ENCODE measurements around the gene NR3C1.

The NR3C1 gene

DNA sequence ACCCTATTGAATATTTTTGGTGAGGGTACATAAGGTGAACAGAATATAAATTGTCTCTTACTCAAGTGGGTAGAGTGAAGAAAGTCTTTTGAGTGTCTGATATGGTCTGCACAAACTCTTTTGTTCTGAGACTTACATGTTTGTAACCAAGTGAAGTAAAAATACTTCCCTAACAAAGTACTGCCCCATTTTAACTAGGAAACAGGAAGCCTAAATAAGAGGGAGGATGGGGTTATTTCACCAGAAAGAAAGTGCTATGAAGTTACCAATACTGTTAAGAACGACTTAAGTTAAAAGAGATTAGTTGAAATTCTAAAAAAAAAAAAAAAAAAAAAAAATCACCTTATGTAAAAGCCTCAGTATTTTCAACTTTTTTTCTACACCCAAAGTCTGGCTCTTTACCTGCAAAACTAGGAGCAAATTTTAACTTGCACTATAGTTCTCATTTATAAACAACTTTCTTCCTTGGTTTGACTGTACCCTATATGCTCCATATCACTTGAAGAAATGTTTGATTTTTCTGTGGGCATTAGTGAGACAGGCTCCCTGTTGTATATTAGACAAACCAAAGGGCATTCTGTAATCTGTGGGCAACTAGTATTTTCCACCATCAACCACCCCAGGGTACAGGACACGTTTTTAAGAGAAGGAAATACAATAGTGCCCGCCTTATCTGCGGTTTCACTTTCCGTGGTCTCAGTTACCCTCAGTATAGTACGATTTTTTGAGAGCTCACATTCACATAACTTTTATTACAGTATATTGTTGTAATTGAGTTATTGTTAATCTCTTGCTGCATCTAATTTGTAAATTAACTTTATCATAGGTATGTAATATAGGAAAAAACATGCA, 127.7 kb downstream of the NR3C1 start:
- CTCF ChIA-PET = no interaction called here

DNA sequence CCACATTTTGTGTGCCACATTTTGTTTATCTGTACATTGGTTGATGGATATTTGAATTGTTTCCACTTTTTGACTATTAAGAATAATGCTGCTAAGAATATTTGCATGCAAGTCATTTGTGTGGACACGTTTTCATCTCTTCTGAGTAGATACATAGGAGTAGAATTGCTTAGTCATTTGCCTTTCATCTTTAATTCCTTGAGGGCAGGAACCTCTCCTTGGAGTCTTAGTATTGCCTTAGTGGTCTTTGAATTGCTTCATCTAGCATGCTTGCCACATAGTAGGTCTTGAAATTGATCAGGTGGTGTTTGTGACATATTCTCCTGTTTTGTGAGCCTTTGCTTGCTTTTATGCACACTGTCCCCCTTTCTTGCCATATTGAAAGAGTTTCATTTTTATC, 128.5 kb downstream of the NR3C1 start:
- ChIA-PET CTCF (no interaction called here), POLR2A (no interaction called here)
- TF ChIP-seq, protein P1, sequence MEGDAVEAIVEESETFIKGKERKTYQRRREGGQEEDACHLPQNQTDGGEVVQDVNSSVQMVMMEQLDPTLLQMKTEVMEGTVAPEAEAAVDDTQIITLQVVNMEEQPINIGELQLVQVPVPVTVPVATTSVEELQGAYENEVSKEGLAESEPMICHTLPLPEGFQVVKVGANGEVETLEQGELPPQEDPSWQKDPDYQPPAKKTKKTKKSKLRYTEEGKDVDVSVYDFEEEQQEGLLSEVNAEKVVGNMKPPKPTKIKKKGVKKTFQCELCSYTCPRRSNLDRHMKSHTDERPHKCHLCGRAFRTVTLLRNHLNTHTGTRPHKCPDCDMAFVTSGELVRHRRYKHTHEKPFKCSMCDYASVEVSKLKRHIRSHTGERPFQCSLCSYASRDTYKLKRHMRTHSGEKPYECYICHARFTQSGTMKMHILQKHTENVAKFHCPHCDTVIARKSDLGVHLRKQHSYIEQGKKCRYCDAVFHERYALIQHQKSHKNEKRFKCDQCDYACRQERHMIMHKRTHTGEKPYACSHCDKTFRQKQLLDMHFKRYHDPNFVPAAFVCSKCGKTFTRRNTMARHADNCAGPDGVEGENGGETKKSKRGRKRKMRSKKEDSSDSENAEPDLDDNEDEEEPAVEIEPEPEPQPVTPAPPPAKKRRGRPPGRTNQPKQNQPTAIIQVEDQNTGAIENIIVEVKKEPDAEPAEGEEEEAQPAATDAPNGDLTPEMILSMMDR (IDR thresholded peaks at IDR 0.05; ENCODE audit: insufficient read depth, low read length, missing control alignments) = no peak
- no peak overlapping the region for H3K4me3 ChIP-seq (ENCODE audit: low read depth, low read length)
- no peak for DNase-seq (ENCODE audit: low read depth, low spot score)

More for the DNA sequence above, 127.7 kb downstream of the NR3C1 start:
- H3K4me3 ChIP-seq (ENCODE audit: low read depth, low read length) = no peak overlapping the region
- TF ChIP-seq, protein P1 (IDR thresholded peaks at IDR 0.05; ENCODE audit: insufficient read depth, low read length, missing control alignments) = no peak
- DNase-seq (ENCODE audit: low read depth, low spot score) = no peak
- POLR2A ChIA-PET = no interaction called here

DNA sequence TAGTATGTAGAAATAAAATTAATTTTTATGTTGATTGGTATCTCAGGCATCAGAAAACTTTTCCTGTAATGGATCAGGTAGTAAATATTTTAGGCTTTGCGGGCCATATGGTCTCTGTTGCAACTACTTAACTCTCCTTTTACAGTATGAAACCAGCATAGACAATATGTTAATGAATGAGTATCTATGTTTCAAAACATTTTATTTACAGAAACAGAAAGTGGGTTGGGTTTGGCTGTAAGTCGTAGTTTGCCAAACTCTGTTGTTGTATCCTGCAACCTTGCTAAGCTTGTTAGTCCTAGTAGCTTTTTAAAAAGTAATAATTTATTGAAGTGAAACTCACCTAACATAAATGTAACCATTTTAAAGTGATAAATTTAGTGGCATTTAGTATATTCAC, 132.1 kb downstream of the NR3C1 start:
- DNase-seq (ENCODE audit: low read depth, low spot score) = no peak
- POLR2A ChIA-PET = no interaction called here
- H3K4me3 ChIP-seq (ENCODE audit: low read depth, low read length) = no peak overlapping the region
- TF ChIP-seq, protein P1 (IDR thresholded peaks at IDR 0.05; ENCODE audit: insufficient read depth, low read length, missing control alignments) = no peak
- CTCF ChIA-PET = interaction anchor here (1.8 kb wide), 1 partner anchor 10 kb away, joined by 4 read pairs; no protein-coding TSS in a partner anchor

DNA sequence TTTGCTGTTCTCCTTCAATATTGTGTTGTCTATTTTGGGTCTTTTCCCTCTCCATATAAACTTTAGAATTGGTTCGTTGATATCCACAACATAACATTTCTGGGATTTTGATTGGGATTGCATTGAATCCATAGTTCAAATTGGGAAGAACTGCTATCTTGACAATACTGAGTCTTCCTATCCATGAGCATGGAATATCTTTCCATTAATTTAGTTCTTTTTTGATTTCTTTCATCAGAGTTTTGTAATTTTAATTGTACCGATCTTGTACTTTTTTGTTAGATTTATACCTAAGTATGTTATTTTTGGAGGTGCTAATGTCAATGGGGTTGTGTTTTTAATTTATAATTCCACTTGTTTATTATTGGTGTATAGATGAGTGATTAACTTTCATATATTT, 135.1 kb downstream of the NR3C1 start:
- TF ChIP-seq, protein P1 (IDR thresholded peaks at IDR 0.05; ENCODE audit: insufficient read depth, low read length, missing control alignments) = no peak
- no peak for DNase-seq (ENCODE audit: low read depth, low spot score)
- no peak overlapping the region for H3K4me3 ChIP-seq (ENCODE audit: low read depth, low read length)
- ChIA-PET CTCF (no interaction called here), POLR2A (no interaction called here)

DNA sequence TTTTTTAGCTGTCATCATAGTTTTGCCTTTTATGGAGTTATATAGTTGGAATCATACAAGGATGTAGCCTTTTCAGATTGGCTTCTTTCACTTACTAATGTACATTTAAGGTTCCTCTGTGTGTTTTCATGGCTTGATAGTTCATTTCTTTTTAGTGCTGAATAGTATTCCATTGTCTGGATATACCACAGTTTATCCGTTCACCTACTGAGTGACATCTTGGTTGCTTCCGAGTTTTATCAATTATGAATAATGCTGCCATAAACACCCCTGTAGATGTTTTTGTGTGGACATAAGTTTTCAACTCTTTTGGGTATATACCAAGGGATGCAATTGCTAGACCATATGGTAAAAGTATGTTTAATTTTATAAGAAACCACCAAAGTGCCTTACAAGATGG, 136.3 kb downstream of the NR3C1 start:
- TF ChIP-seq, protein P1 (IDR thresholded peaks at IDR 0.05; ENCODE audit: insufficient read depth, low read length, missing control alignments) = no peak
- DNase-seq (ENCODE audit: low read depth, low spot score) = no peak
- ChIA-PET POLR2A (no interaction called here), CTCF (no interaction called here)
- no peak overlapping the region for H3K4me3 ChIP-seq (ENCODE audit: low read depth, low read length)

DNA sequence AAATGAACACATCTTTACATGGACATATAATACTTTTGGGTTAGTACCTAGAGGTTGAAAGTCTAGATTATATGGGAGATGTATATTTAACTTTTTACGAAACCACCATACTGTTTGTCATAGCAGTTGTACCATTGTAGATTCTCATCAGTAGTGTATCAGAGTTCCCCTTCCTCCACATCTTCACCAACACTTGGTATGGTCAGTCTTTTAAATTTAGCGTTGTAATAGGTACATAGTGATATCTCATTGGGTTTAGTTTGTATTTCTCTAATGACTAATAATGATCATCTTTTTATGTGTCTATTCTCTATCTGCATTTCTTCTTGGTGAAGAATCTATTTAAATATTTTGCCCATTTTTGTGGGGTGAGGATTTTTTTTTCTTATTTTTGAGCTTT, 137.5 kb downstream of the NR3C1 start:
- TF ChIP-seq, protein P1 (IDR thresholded peaks at IDR 0.05; ENCODE audit: insufficient read depth, low read length, missing control alignments) = no peak
- ChIA-PET CTCF (no interaction called here), POLR2A (no interaction called here)
- DNase-seq (ENCODE audit: low read depth, low spot score) = no peak
- no peak overlapping the region for H3K4me3 ChIP-seq (ENCODE audit: low read depth, low read length)

All from AG04449 (cell line).